ENCODE results near the gene MLST8.

GRCh38 chr16:2180461-2180860 lies 24.8 kb upstream of the MLST8 start:
- no peak for TF ChIP-seq CTCF (IDR thresholded peaks at IDR 0.05)
- TF ChIP-seq POLR2A (IDR thresholded peaks at IDR 0.05) = no peak

All from thyroid gland (tissue), 4 donors.